Measurements from ENCODE around the gene RLF. TPM values are rescaled to one million over a fixed set of nuclear protein-coding genes. Genes with fewer than 3 reads are reported as not detected.
"Not testable (repeated sequence)": the region's sequence is repeated elsewhere in the genome, so short reads cannot be mapped to it uniquely, and the experiment has no call there.

RLF gene
- polyA plus RNA-seq, 1 experiment, result 11.0 TPM

GRCh38 chr1:40210511-40211204 lies 49.5 kb downstream of the RLF start:
- DNase-seq (ENCODE audit: low read depth, low spot score), result no peak
- ChIA-PET CTCF (interaction anchor here (0.7 to 1.1 kb wide), 3 partner anchors 28 to 67 kb away, joined by 3 to 4 read pairs (median 4); no protein-coding TSS in a partner anchor), POLR2A (interaction anchor here (0.6 kb wide), 1 partner anchor 61 kb away, joined by 3 read pairs; no protein-coding TSS in a partner anchor)
- Histone ChIP-seq H3K27me3 (ENCODE audit: control insufficient read depth, insufficient read depth, low read length) (no peaks in the 10 kb centered on the region), H3K27ac (ENCODE audit: low read depth, low read length) (no peak overlapping the region), H3K9me3 (ENCODE audit: control insufficient read depth, insufficient read depth, low read length) (no peaks in the 10 kb centered on the region), H3K4me3 (ENCODE audit: low read depth, low read length) (no peak overlapping the region)
- TF ChIP-seq CTCF (IDR thresholded peaks at IDR 0.05; ENCODE audit: low read depth, low read length), result no peak

- no peaks in the 10 kb centered on the region for H3K9me3 ChIP-seq (ENCODE audit: control insufficient read depth, insufficient read depth, low read length)
- no peaks in the 10 kb centered on the region for H3K27me3 ChIP-seq (ENCODE audit: control insufficient read depth, insufficient read depth, low read length)
- no peak overlapping the region for H3K27ac ChIP-seq (ENCODE audit: low read depth, low read length)
- TF ChIP-seq CTCF (IDR thresholded peaks at IDR 0.05; ENCODE audit: low read depth, low read length), result no peak
- ChIA-PET CTCF (no interaction called here), POLR2A (no interaction called here)
- H3K4me3 ChIP-seq (ENCODE audit: low read depth, low read length), result no peak overlapping the region
- no peak for DNase-seq (ENCODE audit: low read depth, low spot score)
Observed at GRCh38 chr1:40218333-40218732, 57.1 kb downstream of the RLF start.

DNA sequence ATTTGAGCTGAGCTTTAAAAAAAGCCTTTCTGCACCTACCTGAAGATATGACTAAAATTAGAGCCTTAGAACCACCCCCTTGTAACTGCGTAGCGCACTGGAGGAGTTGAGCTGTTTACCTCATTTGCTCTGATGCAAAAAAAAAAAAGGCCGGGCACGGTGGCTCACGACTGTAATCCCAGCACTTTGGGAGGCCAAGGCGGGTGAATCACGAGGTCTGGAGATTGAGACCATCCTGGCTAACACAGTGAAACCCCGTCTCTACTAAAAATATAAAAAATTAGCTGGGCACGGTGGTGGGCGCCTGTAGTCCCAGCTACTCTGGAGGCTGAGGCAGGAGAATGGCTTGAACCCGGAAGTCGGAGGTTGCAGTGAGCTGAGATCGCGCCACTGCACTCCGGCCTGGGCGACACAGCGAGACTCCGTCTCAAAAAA lies 60.3 kb downstream of the RLF start:
- CTCF ChIA-PET, result interaction anchor here (1.6 kb wide), 1 partner anchor 77 kb away, joined by 5 read pairs; no protein-coding TSS in a partner anchor
- H3K4me3 ChIP-seq (ENCODE audit: low read depth, low read length); H3K9me3 ChIP-seq (ENCODE audit: control insufficient read depth, insufficient read depth, low read length); POLR2A ChIA-PET; DNase-seq (ENCODE audit: low read depth, low spot score); H3K27ac ChIP-seq (ENCODE audit: low read depth, low read length); H3K27me3 ChIP-seq (ENCODE audit: control insufficient read depth, insufficient read depth, low read length): not testable (repeated sequence)

DNA sequence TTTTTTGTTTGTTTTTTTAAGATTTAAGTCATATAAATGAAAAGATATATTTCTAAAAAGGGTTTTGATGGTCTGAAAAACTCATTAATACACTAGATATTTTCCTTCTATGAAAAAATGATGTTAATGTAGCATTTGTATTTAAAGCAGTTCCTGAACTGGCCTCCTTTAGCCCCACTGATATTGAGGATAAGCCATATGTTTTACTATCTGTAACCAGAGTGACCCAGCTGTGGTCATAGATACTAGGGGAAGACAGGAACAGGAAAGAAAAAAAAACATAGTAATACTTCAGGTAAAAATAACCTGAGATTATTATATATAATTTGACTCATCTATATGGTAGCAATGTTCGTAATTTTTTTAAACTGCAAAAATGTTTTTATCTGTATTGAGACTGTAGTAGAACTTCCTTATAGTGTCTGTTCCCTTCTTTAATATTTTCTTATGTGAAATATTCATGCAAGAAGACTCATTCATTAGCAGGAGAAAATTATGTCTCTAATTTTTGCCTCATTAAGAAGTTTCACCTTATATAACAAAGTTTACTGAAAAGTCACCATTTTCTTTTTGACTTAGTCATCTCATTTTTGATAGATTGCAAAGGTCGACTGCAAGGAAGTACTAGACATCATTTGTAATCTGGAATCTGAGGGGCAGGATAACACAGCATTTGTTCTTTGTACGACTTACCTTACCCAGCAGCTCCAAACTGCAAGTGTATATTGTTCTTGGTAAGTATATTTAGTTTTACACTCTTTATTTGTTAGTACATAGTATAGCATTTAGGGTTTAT lies 61.0 kb downstream of the RLF start:
- no peak for DNase-seq (ENCODE audit: low read depth, low spot score)
- Histone ChIP-seq H3K4me3 (ENCODE audit: low read depth, low read length) (no peak overlapping the region), H3K9me3 (ENCODE audit: control insufficient read depth, insufficient read depth, low read length) (no peaks in the 10 kb centered on the region), H3K27ac (ENCODE audit: low read depth, low read length) (no peak overlapping the region), H3K27me3 (ENCODE audit: control insufficient read depth, insufficient read depth, low read length) (no peaks in the 10 kb centered on the region)
- ChIA-PET CTCF (interaction anchor here (1.6 kb wide), 1 partner anchor 78 kb away, joined by 5 read pairs; no protein-coding TSS in a partner anchor), POLR2A (no interaction called here)
- TF ChIP-seq CTCF (IDR thresholded peaks at IDR 0.05; ENCODE audit: low read depth, low read length), result no peak

DNA sequence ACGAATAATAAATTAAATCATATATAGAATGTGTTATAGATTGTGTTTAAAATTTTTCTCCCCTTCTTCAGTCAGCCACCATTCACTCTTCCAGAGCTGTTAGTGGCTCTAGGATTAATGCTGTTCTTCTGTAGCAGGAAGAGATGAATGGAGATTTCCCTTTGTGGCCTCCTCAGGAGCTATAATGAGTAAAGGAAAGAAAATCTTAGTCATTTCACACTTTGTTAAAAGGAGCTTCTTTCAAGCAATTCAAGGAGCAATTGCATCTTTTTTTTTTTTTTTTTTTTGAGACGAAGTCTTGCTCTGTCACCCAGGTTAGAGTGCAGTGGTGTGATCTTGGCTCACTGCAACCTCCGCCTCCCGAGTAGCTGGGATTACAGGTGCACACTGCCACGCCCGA lies 62.9 kb downstream of the RLF start:
- ChIA-PET CTCF (interaction anchor here (0.7 to 1.5 kb wide), 3 partner anchors 26 to 184 kb away, joined by 3 to 6 read pairs (median 3); no protein-coding TSS in a partner anchor), POLR2A (interaction anchor here (0.6 kb wide), 1 partner anchor 17 kb away, joined by 4 read pairs; no protein-coding TSS in a partner anchor)
- DNase-seq (ENCODE audit: low read depth, low spot score), result no peak
- Histone ChIP-seq H3K27ac (ENCODE audit: low read depth, low read length) (no peak overlapping the region), H3K27me3 (ENCODE audit: control insufficient read depth, insufficient read depth, low read length) (no peaks in the 10 kb centered on the region), H3K4me3 (ENCODE audit: low read depth, low read length) (no peak overlapping the region), H3K9me3 (ENCODE audit: control insufficient read depth, insufficient read depth, low read length) (no peaks in the 10 kb centered on the region)
- no peak for TF ChIP-seq CTCF (IDR thresholded peaks at IDR 0.05; ENCODE audit: low read depth, low read length)

Measured in AG04450 (cell line).